ENCODE data around the gene MT4. TPM values are rescaled to one million over a fixed set of nuclear protein-coding genes. Genes with fewer than 3 reads are reported as not detected.
A peak's percentile ranks its signal among the peaks of the same experiment; 100 is the strongest.

The MT4 gene
- total and polyA plus RNA-seq, 2 of the 4 experiments (the other 2 are of a cell fraction) = not detected

- TF ChIP-seq USF2 (IDR thresholded peaks at IDR 0.05; ENCODE audit: low read depth, low read length) = no peak
- TF ChIP-seq CEBPB (IDR thresholded peaks at IDR 0.05; ENCODE audit: low read depth, low read length) = no peak
- TF ChIP-seq, protein P1, sequence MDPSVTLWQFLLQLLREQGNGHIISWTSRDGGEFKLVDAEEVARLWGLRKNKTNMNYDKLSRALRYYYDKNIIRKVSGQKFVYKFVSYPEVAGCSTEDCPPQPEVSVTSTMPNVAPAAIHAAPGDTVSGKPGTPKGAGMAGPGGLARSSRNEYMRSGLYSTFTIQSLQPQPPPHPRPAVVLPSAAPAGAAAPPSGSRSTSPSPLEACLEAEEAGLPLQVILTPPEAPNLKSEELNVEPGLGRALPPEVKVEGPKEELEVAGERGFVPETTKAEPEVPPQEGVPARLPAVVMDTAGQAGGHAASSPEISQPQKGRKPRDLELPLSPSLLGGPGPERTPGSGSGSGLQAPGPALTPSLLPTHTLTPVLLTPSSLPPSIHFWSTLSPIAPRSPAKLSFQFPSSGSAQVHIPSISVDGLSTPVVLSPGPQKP (IDR thresholded peaks at IDR 0.05; ENCODE audit: borderline replicate concordance, low read depth, low read length) = no peak
- TF ChIP-seq FOS (IDR thresholded peaks at IDR 0.05; ENCODE audit: low read depth, low read length) = no peak
- TF ChIP-seq RAD21 (IDR thresholded peaks at IDR 0.05; ENCODE audit: low read length) = no peak
- no peak for TF ChIP-seq CTCF (conservative IDR thresholded peaks at IDR 0.05; ENCODE audit: low read depth, low read length)
- TF ChIP-seq NFE2L2 (IDR thresholded peaks at IDR 0.05; ENCODE audit: low read depth, low read length) = no peak
- no peak for TF ChIP-seq BHLHE40 (IDR thresholded peaks at IDR 0.05; ENCODE audit: low read depth, low read length)
- TF ChIP-seq SMC3 (IDR thresholded peaks at IDR 0.05; ENCODE audit: low read depth, low read length) = no peak
- TF ChIP-seq MAFK (IDR thresholded peaks at IDR 0.05; ENCODE audit: low read depth, low read length) = no peak
- Histone ChIP-seq H3K9me3 (ENCODE audit: control insufficient read depth, insufficient read depth, low read length) (peaks cover 3% of the 10 kb centered on the region; the same call in 1 of the 2 replicates), H3K79me1 (ENCODE audit: low read depth in 1 of 2, low read length in 2 of 2) (no peaks in the 10 kb centered on the region), H3K27ac (ENCODE audit: insufficient read depth, low read length) (no peak overlapping the region), H3K4me1 (ENCODE audit: control insufficient read depth, insufficient read depth, low read length) (peaks cover 2% of the 10 kb centered on the region; the same call in 1 of the 2 replicates), H3K36me3 (ENCODE audit: control insufficient read depth, insufficient read depth, low read length) (no peaks in the 10 kb centered on the region), H4K91ac (ENCODE audit: insufficient read depth, low read depth, low read length) (no peak overlapping the region), H3K4me3 (ENCODE audit: insufficient read depth, low read depth, low read length) (no peak overlapping the region), H2AFZ (replicated peaks; ENCODE audit: low read length, poor library complexity) (peak overlapping the region; percentile 2), H3K56ac (ENCODE audit: extremely low read depth, insufficient read depth, low read length) (no peak overlapping the region), H4K20me1 (ENCODE audit: insufficient read depth, low read length) (no peaks in the 10 kb centered on the region), H2AK5ac (ENCODE audit: low read depth, low read length) (no peak overlapping the region), H3K23ac (ENCODE audit: low read depth, low read length) (no peak overlapping the region), H3K9ac (ENCODE audit: low read depth, low read length) (no peak overlapping the region), H3K27me3 (ENCODE audit: control insufficient read depth, insufficient read depth, low read length) (peaks cover 48% of the 10 kb centered on the region), H2BK20ac (ENCODE audit: low read depth, low read length) (no peak overlapping the region), H2AK9ac (replicated peaks; ENCODE audit: low read depth, low read length, poor library complexity) (no peak overlapping the region), H2BK120ac (ENCODE audit: low read depth, low read length) (no peak overlapping the region), H3K18ac (ENCODE audit: low read depth, low read length) (no peak overlapping the region), H4K5ac (ENCODE audit: low read depth, low read length) (no peak overlapping the region), H3K4me2 (ENCODE audit: low read depth, low read length) (no peak overlapping the region), H3K9me1 (ENCODE audit: insufficient read depth, low read length) (no peaks in the 10 kb centered on the region), H4K8ac (ENCODE audit: low read depth in 2 of 2, low read length in 2 of 2) (no peak overlapping the region), H2BK5ac (ENCODE audit: low read depth, low read length, poor library complexity, severe bottlenecking) (no peak overlapping the region), H3K4ac (ENCODE audit: low read depth, low read length) (no peak overlapping the region), H2BK15ac (ENCODE audit: low read depth, low read length) (no peak overlapping the region), H3K14ac (replicated peaks; ENCODE audit: low read depth, low read length) (no peak overlapping the region)
- WGBS, 2 experiments (ENCODE audit: extremely low coverage in 2 of 2, insufficient read length in 1 of 2) = no CpG with 5 or more reads among the region's 4 CpGs
- no peak for DNase-seq
- intact Hi-C loops (cut with micrococcal nuclease) = no loop called here
- ChIA-PET CTCF (interaction anchor here (0.6 to 1.0 kb wide), 3 partner anchors 9 to 35 kb away, joined by 3 to 4 read pairs (median 4); no protein-coding TSS in a partner anchor), POLR2A (ENCODE audit: unreplicated experiment) (interaction anchor here (1.1 kb wide), 1 partner anchor 15 kb away, joined by 3 read pairs; no protein-coding TSS in a partner anchor)
- in situ Hi-C loops (cut with MboI; ENCODE audit: low sequenced_read_pairs) = no loop called here
- ATAC-seq (ENCODE audit: low read depth) = no peak
- dilution Hi-C loops (cut with HindIII; ENCODE audit: low sequenced_read_pairs, unreplicated experiment) = no loop called here
- BruUV-seq (replicated peaks) = no TSS peak
These were observed 26.6 kb downstream of the MT4 start for GRCh38 chr16:56591377-56592060.

All from IMR-90 (cell line).